ENCODE results near the gene C3orf22.

The C3orf22 gene

GRCh38 chr3:126512916-126513650, 45.6 kb downstream of the C3orf22 start:
- DNase-seq (ENCODE audit: low read depth in 2 of 2): no peak

- no peak for DNase-seq (ENCODE audit: low read depth in 2 of 2)
Observed at GRCh38 chr3:126512026-126512425, 46.7 kb downstream of the C3orf22 start.

GRCh38 chr3:126511291-126511690, 47.4 kb downstream of the C3orf22 start:
- no peak for DNase-seq (ENCODE audit: low read depth in 2 of 2)

GRCh38 chr3:126510308-126510910, 48.3 kb downstream of the C3orf22 start:
- no peak for DNase-seq (ENCODE audit: low read depth in 2 of 2)

- DNase-seq (ENCODE audit: low read depth in 2 of 2): no peak
Observed at GRCh38 chr3:126509597-126510307, 49.0 kb downstream of the C3orf22 start.

- DNase-seq (ENCODE audit: low read depth in 2 of 2): no peak
Observed at GRCh38 chr3:126508564-126508964, 50.2 kb downstream of the C3orf22 start.

- no peak for DNase-seq (ENCODE audit: low read depth in 2 of 2)
Observed at GRCh38 chr3:126507886-126508285, 50.8 kb downstream of the C3orf22 start.

GRCh38 chr3:126503701-126504100, 55.0 kb downstream of the C3orf22 start:
- DNase-seq (ENCODE audit: low read depth in 2 of 2): no peak

GRCh38 chr3:126502656-126503055, 56.1 kb downstream of the C3orf22 start:
- DNase-seq (ENCODE audit: low read depth in 2 of 2): no peak

GRCh38 chr3:126501736-126502135, 57.0 kb downstream of the C3orf22 start:
- DNase-seq (ENCODE audit: low read depth in 2 of 2): no peak

GRCh38 chr3:126501054-126501453, 57.7 kb downstream of the C3orf22 start:
- DNase-seq (ENCODE audit: low read depth in 2 of 2): no peak

GRCh38 chr3:126500016-126500415, 58.7 kb downstream of the C3orf22 start:
- no peak for DNase-seq (ENCODE audit: low read depth in 2 of 2)
